Keratinocyte (primary cell): ENCODE data around the gene PIGA. TPM values are rescaled to one million over a fixed set of nuclear protein-coding genes. Genes with fewer than 3 reads are reported as not detected.

Source experiments
- DNase-seq: peaks from one replicate; pipeline ENCODE4 v3.0.0-alpha.2; 2011; ENCODE audit warnings: low read depth, missing footprints, low spot score
- FAIRE-seq: peaks from 2 replicates; lab custom pipeline; 2011; peaks lifted over from hg19 to GRCh38; lab: Jason Lieb, UNC
- H2AFZ ChIP-seq: 2 replicates; pipeline ENCODE4 v1.6.0; 2012; ENCODE audit warnings: low read length, control low read depth, inconsistent platforms; ENCODE audit not compliant: control insufficient read depth
- H3K27ac ChIP-seq: 2 replicates; pipeline ENCODE4 v1.5.1; 2011; ENCODE audit warnings: low read length; ENCODE audit not compliant: control insufficient read depth, insufficient read depth
- H3K27me3 ChIP-seq: 3 replicates; pipeline ENCODE4 v1.6.0; 2011; ENCODE audit warnings: low read length; ENCODE audit not compliant: control insufficient read depth, insufficient read depth; ENCODE audit errors: extremely low read depth
- H3K36me3 ChIP-seq, 2 experiments: 2 replicates in 1 of 2; 3 replicates in 1 of 2; pipeline ENCODE4 v1.5.1; 2011; ENCODE audit warnings: low read length in 2 of 2, mild to moderate bottlenecking in 1 of 2; ENCODE audit not compliant: control insufficient read depth in 2 of 2, insufficient read depth in 2 of 2; ENCODE audit errors: extremely low read depth in 1 of 2
- H3K4me1 ChIP-seq: 3 replicates; pipeline ENCODE4 v1.5.1; 2011; ENCODE audit warnings: low read length; ENCODE audit not compliant: control insufficient read depth, insufficient read depth; ENCODE audit errors: extremely low read depth
- H3K4me2 ChIP-seq: 3 replicates; pipeline ENCODE4 v1.6.0; 2011; ENCODE audit warnings: low read depth, low read length; ENCODE audit not compliant: control insufficient read depth, insufficient read depth; ENCODE audit errors: extremely low read depth
- H3K4me3 ChIP-seq, 3 experiments: fragments of 200-600 bp in 1 of 3; sonication (generic) in 1 of 3; 2 replicates in 2 of 3; 3 replicates in 1 of 3; pipeline ENCODE4 v1.5.1; 2011 to 2016; ENCODE audit warnings: low read length in 3 of 3, mild to moderate bottlenecking in 3 of 3, control low read depth in 2 of 3, inconsistent platforms in 1 of 3, low read depth in 1 of 3, mixed read lengths in 1 of 3, mixed run types in 1 of 3, moderate library complexity in 1 of 3; ENCODE audit not compliant: control insufficient read depth in 2 of 3, insufficient read depth in 2 of 3; ENCODE audit errors: extremely low read depth in 1 of 3
- H3K79me2 ChIP-seq: 2 replicates; pipeline ENCODE4 v1.6.0; 2012; ENCODE audit warnings: low read length; ENCODE audit not compliant: control insufficient read depth, insufficient read depth
- H3K9ac ChIP-seq: 3 replicates; pipeline ENCODE4 v1.6.0; 2011; ENCODE audit warnings: low read length; ENCODE audit not compliant: control insufficient read depth, insufficient read depth; ENCODE audit errors: extremely low read depth
- H3K9me1 ChIP-seq: 3 replicates; pipeline ENCODE4 v1.6.0; 2011; ENCODE audit warnings: low read length; ENCODE audit not compliant: control insufficient read depth, insufficient read depth; ENCODE audit errors: extremely low read depth
- H3K9me3 ChIP-seq: 2 replicates; pipeline ENCODE4 v1.5.1; 2012; ENCODE audit warnings: low read depth, low read length; ENCODE audit not compliant: control insufficient read depth
- H4K20me1 ChIP-seq: 3 replicates; pipeline ENCODE4 v1.6.0; 2011; ENCODE audit warnings: low read length; ENCODE audit not compliant: control insufficient read depth, insufficient read depth; ENCODE audit errors: extremely low read depth
- CTCF ChIP-seq, 3 experiments: IDR thresholded peaks in 1 of 3; conservative IDR thresholded peaks in 1 of 3; optimal IDR thresholded peaks in 1 of 3; 2 replicates in 2 of 3; 3 replicates in 1 of 3; pipeline versions ENCODE3 to v1.5.1; 2011; ENCODE audit warnings: low read length in 3 of 3, mild to moderate bottlenecking in 3 of 3, moderate library complexity in 2 of 3, control low read depth in 1 of 3, inconsistent platforms in 1 of 3; ENCODE audit not compliant: insufficient read depth in 2 of 3; ENCODE audit errors: extremely low read depth in 1 of 3
- EZH2 ChIP-seq: IDR thresholded peaks from one replicate; pipeline ENCODE4 v1.6.1; 2012; ENCODE audit warnings: inconsistent platforms, mild to moderate bottlenecking, low read length, moderate library complexity
- dilution Hi-C: fragments of 300-500 bp; cut with MboI; formaldehyde crosslinking; loops from one replicate; pipeline ENCODE4 v1.7.0; 2020; ENCODE audit warnings: low sequenced_read_pairs; ENCODE audit not compliant: extremely low pct_ligation_motif_present
- polyA plus RNA-seq, 5 experiments: library from polyadenylated mRNA; depleted of rRNA in 3 of 5; stranded (reverse) in 3 of 5; stranded (forward) in 1 of 5; unstranded in 1 of 5; fragments of >200 nt; gene quantifications; 1 replicate in 1 of 5; 2 replicates in 3 of 5; 3 replicates in 1 of 5; pipeline versions ENCODE4 v1.2.1 to v1.2.3, GENCODE V29; 2011 to 2012; ENCODE audit warnings: missing spikeins in 2 of 5, low read depth in 1 of 5, low replicate concordance in 1 of 5

Gene PIGA
- polyA plus RNA-seq, 1 donor (not counting 4 experiments of a cell fraction or from before 2014, with no cell fraction given), result 17.0 TPM

- no peak overlapping the region for H3K27ac ChIP-seq
- no peak overlapping the region for H2AFZ ChIP-seq
- no peaks in the 10 kb centered on the region for H3K9me1 ChIP-seq
- FAIRE-seq (no peak), DNase-seq (no peak)
- dilution Hi-C loops, result no loop called here
- H3K9me3 ChIP-seq, result no peaks in the 10 kb centered on the region
- no peaks in the 10 kb centered on the region for H3K4me1 ChIP-seq
- H3K79me2 ChIP-seq, result no peaks in the 10 kb centered on the region
- no peak overlapping the region for H3K9ac ChIP-seq
- TF ChIP-seq EZH2 (no peak), CTCF (optimal IDR thresholded peaks at IDR 0.05 in 1 of 3, IDR thresholded peaks at IDR 0.05 in 1 of 3, conservative IDR thresholded peaks at IDR 0.05 in 1 of 3; ENCODE audit: extremely low read depth in 1 of 3, insufficient read depth in 2 of 3, low read length in 3 of 3) (no peak)
- H4K20me1 ChIP-seq, result no peaks in the 10 kb centered on the region
- no peaks in the 10 kb centered on the region for H3K27me3 ChIP-seq
- no peak overlapping the region for H3K4me2 ChIP-seq
- H3K36me3 ChIP-seq, result no peaks in the 10 kb centered on the region
- no peak overlapping the region for H3K4me3 ChIP-seq
Observed at GRCh38 chrX:15293451-15293850, 41.9 kb downstream of the PIGA start.

DNA sequence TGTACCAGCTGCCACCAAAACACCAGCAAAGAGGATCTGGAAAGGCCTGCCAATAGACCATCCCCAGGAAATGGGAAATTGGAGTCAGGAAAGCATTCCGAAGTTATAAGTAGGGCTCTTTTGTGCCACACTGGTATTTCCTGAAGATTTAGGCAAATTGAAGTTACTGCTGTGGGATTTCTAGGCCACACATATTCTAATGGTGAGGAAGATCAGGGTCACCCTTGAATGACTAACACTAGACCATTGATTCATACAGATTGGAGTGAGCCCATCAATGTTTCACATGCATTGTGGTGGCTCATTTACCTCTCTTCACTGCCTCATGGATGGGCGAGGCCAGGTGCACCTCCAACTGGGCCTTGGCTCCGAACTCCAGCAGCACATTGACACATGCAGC is 42.5 kb downstream of the PIGA start:
- Histone ChIP-seq H3K4me2 (no peak overlapping the region), H3K79me2 (no peaks in the 10 kb centered on the region), H3K9me3 (no peaks in the 10 kb centered on the region), H3K9ac (no peak overlapping the region), H3K4me3 (no peak overlapping the region), H3K4me1 (no peaks in the 10 kb centered on the region), H3K36me3 (no peaks in the 10 kb centered on the region), H4K20me1 (no peaks in the 10 kb centered on the region), H2AFZ (no peak overlapping the region), H3K27me3 (no peaks in the 10 kb centered on the region), H3K27ac (no peak overlapping the region), H3K9me1 (no peaks in the 10 kb centered on the region)
- DNase-seq, result no peak
- dilution Hi-C loops, result no loop called here
- no peak for FAIRE-seq
- no peak for TF ChIP-seq EZH2
- no peak for TF ChIP-seq CTCF (optimal IDR thresholded peaks at IDR 0.05 in 1 of 3, IDR thresholded peaks at IDR 0.05 in 1 of 3, conservative IDR thresholded peaks at IDR 0.05 in 1 of 3; ENCODE audit: extremely low read depth in 1 of 3, insufficient read depth in 2 of 3, low read length in 3 of 3)
